HG03457 (cell line): ENCODE measurements around the gene OR11H6.
"Not testable (repeated sequence)": the region's sequence is repeated elsewhere in the genome, so short reads cannot be mapped to it uniquely, and the experiment has no call there.

Source experiments
- ATAC-seq: cut with Tn5 transposase; IDR thresholded peaks from one replicate; pipeline ENCODE4 v1.9.1; 2021; ENCODE audit warnings: moderate number of reproducible peaks; ENCODE audit not compliant: unreplicated experiment

The OR11H6 gene

GRCh38 chr14:20223410-20223809 lies at the start of gene OR11H6:
TSS of gene OR11H6 (plus strand) at chr14:20223710. CDS start at chr14:20223710, 0 bp downstream.
- no peak for ATAC-seq

- not testable (repeated sequence) for ATAC-seq
Observed at GRCh38 chr14:20174205-20174604, 49.3 kb upstream of the OR11H6 start.

DNA sequence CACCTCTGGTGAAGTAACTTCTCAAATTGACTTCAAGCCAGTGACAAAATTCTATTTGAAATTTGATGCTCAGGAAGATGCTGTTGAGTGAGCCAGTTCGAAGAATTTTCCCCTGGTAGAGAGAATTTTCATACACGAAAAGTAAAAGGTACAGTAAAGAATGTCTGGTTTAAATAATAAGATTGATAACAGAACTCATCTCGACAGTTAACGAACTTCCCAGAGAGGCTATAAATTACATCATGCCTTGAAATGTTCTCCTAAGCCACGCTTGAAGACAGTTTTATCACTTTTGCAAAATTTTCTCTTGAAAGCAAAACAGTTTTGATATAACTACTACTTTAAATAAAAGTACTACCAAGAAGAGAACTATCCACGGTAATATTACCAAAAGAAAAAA lies 47.2 kb upstream of the OR11H6 start:
- ATAC-seq = no peak

DNA sequence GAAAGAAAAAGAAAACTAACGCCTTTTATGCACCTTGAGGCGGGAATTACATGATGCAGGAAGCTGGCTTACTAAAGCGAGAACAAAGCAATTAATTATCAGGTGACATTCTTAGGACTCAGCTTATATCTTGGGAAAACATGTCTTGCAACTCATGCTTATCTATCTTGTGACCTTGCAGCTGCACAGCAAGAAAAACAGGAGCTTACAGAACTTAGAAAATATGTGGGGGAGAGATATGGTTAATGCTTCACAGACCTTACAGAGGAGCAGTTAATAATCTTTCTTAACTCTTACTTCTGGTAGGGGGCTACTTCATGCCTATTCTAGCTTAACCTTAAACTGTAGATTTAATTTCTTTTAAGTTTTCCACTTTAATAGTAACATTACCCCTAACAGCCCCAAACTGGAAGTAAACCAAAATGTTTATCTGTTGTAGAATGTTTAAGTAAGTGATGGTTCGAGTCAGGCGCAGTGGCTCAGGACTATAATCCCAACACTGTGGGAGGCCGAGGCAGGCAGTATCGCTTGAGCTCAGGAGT lies 46.0 kb upstream of the OR11H6 start:
- no peak for ATAC-seq

GRCh38 chr14:20179218-20179617 lies 44.3 kb upstream of the OR11H6 start:
- ATAC-seq = no peak

GRCh38 chr14:20179880-20180279 lies 43.6 kb upstream of the OR11H6 start:
- ATAC-seq = no peak

GRCh38 chr14:20180486-20180885 lies 43.0 kb upstream of the OR11H6 start:
- ATAC-seq = no peak

GRCh38 chr14:20184181-20184580 lies 39.3 kb upstream of the OR11H6 start:
- ATAC-seq = no peak

DNA sequence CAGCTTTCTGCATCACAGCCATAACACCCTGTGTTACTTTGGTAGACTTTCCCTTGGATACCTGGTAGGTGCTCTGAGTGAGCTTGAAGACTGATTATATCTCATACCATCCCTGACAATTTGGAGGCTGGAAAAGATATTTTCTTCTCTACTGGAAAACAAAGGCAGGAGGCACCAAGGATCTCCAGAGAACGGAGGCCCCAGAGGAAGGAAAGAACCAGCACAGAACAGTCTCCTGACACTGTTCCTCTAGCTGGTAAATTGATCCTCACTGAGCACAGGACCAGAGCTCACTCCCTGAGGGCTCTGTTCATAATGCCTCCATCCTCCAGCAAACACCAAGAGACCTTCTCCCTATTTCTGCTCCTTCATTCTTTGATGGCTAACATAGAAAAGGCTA lies 32.9 kb upstream of the OR11H6 start, which contains the start of gene OR11G2:
Gene OR11G2 (plus strand): TSS at position 301 of the 400 bp plus-strand sequence. CDS start 6,542 bp downstream, outside the sequence.
- ATAC-seq = no peak

- no peak for ATAC-seq
Observed at GRCh38 chr14:20191396-20191795, 32.1 kb upstream of the OR11H6 start.

DNA sequence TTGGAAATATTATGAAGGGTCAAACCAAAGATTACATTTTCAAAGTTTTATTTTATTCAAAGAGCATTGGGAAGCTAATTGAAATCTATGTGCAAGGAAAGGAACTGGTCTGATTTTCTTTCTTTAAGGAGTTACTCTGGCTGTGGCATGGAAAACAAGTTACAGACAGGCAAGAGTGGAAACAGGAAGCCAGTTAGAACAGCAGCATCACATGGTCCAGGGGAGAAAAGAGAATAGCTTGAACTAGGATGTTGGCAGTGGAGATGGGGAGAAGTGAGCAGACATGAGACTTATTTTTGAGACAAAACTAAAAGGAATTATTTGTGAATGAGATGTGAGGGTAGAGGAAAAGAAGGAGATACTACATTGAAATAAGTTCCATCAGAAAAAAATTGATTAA lies 29.4 kb upstream of the OR11H6 start:
- ATAC-seq = no peak

DNA sequence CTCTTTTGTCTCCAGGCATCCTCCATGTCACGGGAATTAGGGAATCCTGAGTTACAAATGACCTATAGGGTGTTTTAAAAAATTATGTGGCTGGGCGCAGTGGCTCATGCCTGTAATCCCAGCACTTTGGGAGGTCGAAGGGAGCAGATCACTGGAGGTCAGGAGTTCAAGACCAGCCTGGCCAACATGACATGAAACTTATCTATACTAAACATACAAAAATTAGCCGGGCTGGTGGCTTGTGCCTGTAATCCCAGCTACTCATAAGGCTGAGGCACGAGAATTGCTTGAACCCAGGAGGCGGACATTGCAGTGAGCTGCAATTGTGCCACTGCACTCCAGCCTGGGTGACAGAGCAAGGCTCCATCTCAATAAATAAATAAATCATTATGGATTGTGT lies 28.3 kb upstream of the OR11H6 start:
- not testable (repeated sequence) for ATAC-seq

DNA sequence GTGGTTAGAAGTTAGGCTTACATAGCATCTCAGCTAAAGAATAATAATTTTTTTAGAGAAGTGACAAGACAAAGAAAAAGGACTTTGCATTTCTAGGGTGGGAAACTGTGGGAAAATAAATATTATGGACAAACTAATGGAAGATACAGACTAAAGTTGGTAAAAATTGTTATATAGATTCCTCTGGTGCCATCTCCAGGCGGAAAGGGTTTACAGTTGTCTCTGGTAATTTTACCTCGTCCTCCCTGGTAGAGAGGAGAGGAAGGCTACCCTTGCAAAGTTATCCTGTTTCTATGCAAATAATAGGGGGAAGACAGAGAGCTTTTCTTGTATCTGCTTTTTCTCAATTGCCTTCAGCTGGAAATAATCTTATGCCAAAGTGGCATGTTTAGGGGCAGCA lies 27.6 kb upstream of the OR11H6 start:
- no peak for ATAC-seq

DNA sequence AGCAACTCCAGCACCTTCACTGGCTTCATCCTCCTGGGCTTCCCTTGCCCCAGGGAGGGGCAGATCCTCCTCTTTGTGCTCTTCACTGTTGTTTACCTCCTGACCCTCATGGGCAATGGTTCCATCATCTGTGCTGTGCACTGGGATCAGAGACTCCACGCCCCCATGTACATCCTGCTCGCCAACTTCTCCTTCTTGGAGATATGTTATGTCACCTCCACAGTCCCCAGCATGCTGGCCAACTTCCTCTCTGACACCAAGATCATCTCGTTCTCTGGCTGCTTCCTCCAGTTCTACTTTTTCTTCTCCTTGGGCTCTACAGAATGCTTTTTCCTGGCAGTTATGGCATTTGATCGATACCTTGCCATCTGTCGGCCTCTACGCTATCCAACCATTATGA lies 26.1 kb upstream of the OR11H6 start:
- ATAC-seq = no peak

DNA sequence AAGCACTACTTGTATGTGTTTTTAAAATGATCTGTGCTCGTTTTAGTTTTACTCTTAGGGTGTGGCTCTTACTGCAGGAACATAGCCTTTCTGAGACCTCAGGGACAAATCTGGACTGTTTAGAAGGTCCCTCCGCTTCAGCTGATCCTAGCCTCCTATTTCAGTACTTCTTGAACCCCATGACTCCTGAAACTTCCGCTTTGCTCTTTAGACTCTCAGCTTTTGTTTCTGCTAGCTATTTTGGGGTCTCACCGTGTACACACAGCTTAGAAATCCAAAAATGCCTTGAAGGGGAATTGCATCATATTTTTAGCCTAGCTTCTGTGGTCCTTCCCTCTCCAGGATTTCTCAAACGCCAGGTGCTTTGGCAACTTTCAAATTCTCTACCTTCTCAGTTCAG lies 24.5 kb upstream of the OR11H6 start:
- ATAC-seq = no peak

DNA sequence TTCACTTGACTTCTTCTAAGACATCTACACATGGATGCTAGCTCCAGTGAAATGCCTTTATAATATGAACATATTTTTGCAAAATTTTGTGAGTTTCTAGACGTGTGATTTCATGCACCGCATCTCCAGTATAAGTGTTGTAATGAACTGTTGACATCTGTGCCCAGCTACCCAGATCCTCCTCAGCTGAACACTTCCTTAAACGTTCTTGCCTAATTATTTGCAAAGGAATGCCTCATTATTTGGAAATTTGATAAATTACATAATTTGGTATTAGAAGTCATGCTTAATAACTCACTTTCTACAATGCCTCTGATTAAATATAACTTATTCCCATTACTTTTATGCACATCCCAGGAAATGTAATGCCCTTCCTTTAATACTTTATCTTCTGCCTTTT lies 18.8 kb upstream of the OR11H6 start:
- ATAC-seq = no peak

GRCh38 chr14:20209595-20209994 lies 13.9 kb upstream of the OR11H6 start:
- ATAC-seq = no peak

DNA sequence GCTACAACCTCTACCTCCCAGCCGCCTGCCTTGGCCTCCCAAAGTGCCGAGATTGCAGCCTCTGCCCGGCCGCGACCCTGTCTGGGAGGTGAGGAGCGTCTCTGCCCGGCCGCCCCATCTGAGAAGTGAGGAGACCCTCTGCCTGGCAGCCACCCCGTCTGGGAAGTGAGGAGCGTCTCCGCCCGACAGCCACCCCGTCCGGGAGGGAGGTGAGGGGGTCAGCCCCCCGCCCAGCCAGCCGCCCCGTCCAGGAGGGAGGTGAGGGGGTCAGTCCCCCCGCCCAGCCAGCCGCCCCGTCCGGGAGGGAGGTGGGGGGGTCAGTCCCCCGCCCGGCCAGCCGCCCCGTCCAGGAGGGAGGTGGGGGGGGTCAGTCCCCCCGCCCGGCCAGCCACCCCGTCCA lies 11.1 kb upstream of the OR11H6 start:
- ATAC-seq = not testable (repeated sequence)

GRCh38 chr14:20215196-20215595 lies 8.3 kb upstream of the OR11H6 start:
- ATAC-seq = no peak

- ATAC-seq = no peak
Observed at GRCh38 chr14:20219033-20219432, 4.5 kb upstream of the OR11H6 start.

DNA sequence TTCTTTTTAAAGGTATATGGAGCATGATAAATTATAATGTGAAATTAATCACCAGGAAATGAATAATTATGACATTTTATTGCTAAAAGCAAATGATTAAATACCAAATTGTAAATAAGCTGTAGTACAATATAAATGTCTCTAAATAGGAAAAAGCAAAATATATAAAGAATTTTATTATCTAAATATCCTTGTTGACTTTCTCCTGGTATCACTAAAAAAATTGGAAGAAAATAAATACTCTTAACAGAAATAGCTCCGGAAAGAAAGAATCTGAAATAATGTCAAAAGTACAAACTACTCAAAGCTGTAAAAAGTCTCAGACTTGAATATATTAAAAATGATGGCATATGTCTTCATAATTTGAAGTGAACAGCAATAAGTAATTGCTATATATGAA lies 5.2 kb downstream of the OR11H6 start, which contains the start of gene OR11H7:
Gene OR11H7 (plus strand): TSS at position 301 of the 400 bp plus-strand sequence.
- ATAC-seq = no peak

DNA sequence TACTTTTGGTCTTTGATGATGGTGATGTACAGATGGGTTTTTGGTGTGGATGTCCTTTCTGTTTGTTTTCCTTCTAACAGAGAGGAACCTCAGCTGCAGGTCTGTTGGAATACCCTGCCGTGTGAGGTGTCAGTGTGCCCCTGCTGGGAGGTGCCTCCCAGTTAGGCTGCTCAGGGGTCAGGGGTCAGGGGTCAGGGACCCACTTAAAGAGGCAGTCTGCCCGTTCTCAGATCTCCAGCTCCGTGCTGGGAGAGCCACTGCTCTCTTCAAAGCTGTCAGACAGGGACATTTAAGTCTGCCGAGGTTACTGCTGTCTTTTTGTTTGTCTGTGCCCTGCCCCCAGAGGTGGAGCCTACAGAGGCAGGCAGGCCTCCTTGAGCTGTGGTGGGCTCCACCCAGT lies 11.9 kb downstream of the OR11H6 start:
- ATAC-seq = not testable (repeated sequence)

- ATAC-seq = no peak
Observed at GRCh38 chr14:20247646-20248246, 24.2 kb downstream of the OR11H6 start.
